Right cardiac atrium (tissue), 5 donors: ENCODE results near the gene TCAF1. TPM values are rescaled to one million over a fixed set of nuclear protein-coding genes. Genes with fewer than 3 reads are reported as not detected.

Experiments
- ATAC-seq, 2 donors: fragments of 200-7000 bp; cut with Tn5 transposase; one replicate each; pipeline versions ENCODE4 v1.8.0 to v1.9.1; 2020; ENCODE audit warnings: moderate library complexity in 2 of 2, mild to moderate bottlenecking in 1 of 2
- DNase-seq, 3 donors: peaks; one replicate each; pipeline ENCODE4 v3.0.0-alpha.2; 2020
- H3K27ac ChIP-seq: one replicate; pipeline ENCODE4 v1.5.1; 2013; ENCODE audit warnings: mild to moderate bottlenecking, low read length, control low read depth, moderate library complexity
- H3K27me3 ChIP-seq: one replicate; pipeline ENCODE4 v1.6.1; 2013; ENCODE audit not compliant: control insufficient read depth, insufficient read depth
- H3K4me1 ChIP-seq: one replicate; pipeline ENCODE4 v1.6.1; 2013; ENCODE audit warnings: low read length; ENCODE audit not compliant: control insufficient read depth, insufficient read depth
- H3K4me3 ChIP-seq: one replicate; pipeline ENCODE4 v1.5.1; 2013; ENCODE audit warnings: low read length, control low read depth
- H3K9me3 ChIP-seq: one replicate; pipeline ENCODE4 v1.6.1; 2013; ENCODE audit warnings: low read length; ENCODE audit not compliant: control insufficient read depth
- WGBS: extraction: QIAGEN DNeasy Blood & Tissue Kit; methylation state at CpG from one replicate; pipeline ENCODE4 v1.1.7; 2013; 5-methylcytosine and 5-hydroxymethylcytosine counted together
- intact Hi-C, 4 donors: fragments of 100-400 bp; cut with DNase I; formaldehyde crosslinking; loops; one replicate each; pipeline versions ENCODE4 v1.11.0 to v1.14.0; 2022 to 2023
- polyA plus RNA-seq: library from polyadenylated mRNA; stranded (reverse); fragments of 200-250 nt; gene quantifications from one replicate; pipeline ENCODE4 v1.2.3, GENCODE V29; 2013
- total RNA-seq, 4 donors: library from RNA; stranded (reverse); fragmentation: NEBNext Ultra II Directional; extraction: Animal tissue kit (Norgen Biotek cat#: 25700); gene quantifications; one replicate each; pipeline ENCODE4 v1.2.1, GENCODE V29; 2021
- donor health status: healthy with polysubstance abuse.
- donor health status: DM: no; HTN: yes; CAD: no.
- donor health status: DM: no; HTN: no; CAD: no.
- donor health status: DM: no; HTN: yes; CAD: no; lungs with severe emphysema.
- donor health status: DM: yes; HTN: yes; CAD: no.

The TCAF1 gene
- total and polyA plus RNA-seq, 5 donors = 12.7 to 33.7 (median 24.0) TPM

DNA sequence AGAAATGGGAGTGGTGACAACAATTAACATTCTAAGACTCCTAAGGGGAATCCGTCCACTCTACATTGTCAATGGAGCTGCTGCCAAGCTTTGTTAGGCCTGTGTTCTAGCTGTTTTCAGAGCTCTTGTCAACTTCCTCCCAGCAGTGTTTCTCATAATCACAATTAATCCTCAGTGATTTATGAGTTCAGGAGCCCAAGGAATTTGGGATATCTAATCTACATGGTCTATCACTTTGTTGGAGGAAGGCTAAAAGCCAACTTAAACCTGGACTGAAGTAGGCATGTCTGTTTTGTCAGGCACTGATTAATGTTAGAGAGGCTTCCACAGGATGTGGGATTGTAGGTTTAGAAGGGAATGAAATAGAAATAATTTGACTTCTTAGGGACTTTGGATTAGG lies 22.9 kb upstream of the TCAF1 start:
- H3K27me3 ChIP-seq = no peaks in the 10 kb centered on the region
- intact Hi-C loops = no loop called here
- H3K9me3 ChIP-seq = no peaks in the 10 kb centered on the region
- 57% methylated on average over 1 of the region's 1 CpG for WGBS
- DNase-seq (no peak), ATAC-seq (no peak)
- no peaks in the 10 kb centered on the region for H3K4me1 ChIP-seq
- no peak overlapping the region for H3K27ac ChIP-seq
- H3K4me3 ChIP-seq = no peak overlapping the region

DNA sequence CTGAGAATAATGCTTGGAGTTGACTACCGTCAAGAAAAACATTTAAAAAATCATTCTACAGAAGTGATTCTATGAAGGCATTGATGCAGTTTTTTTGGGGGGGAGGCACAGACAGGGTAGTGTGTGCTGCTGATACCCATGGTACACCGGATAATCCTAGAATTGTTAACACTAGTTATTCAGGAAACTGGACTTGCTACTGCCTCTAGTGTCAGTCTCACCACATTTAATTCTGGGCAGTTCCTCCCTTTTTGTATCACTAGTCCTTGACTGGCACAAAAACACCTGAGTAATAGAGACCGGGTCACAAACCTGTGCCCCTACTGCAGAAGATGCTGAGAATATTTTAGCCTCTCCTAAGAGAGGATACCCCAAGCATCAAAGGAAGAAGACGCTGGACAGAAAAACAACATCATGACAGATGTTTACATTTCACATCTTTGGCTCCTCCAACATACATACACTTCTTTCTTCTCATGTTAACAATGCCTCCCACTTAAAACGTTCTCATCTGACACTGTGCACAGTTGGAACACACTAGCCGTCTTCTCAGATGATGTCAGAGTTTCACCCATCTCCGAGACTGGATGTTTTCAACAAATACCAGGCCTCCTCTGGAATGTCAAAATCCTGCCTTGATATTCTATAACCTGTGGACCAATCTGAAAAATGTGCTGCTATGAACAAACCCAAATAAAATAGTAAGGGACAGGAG lies 13.1 kb upstream of the TCAF1 start:
- 69% methylated on average over 7 of the region's 7 CpGs for WGBS
- Histone ChIP-seq H3K4me3 (no peak overlapping the region), H3K4me1 (no peaks in the 10 kb centered on the region), H3K9me3 (no peaks in the 10 kb centered on the region), H3K27ac (no peak overlapping the region), H3K27me3 (no peaks in the 10 kb centered on the region)
- intact Hi-C loops = no loop called here
- DNase-seq (no peak), ATAC-seq (no peak)

DNA sequence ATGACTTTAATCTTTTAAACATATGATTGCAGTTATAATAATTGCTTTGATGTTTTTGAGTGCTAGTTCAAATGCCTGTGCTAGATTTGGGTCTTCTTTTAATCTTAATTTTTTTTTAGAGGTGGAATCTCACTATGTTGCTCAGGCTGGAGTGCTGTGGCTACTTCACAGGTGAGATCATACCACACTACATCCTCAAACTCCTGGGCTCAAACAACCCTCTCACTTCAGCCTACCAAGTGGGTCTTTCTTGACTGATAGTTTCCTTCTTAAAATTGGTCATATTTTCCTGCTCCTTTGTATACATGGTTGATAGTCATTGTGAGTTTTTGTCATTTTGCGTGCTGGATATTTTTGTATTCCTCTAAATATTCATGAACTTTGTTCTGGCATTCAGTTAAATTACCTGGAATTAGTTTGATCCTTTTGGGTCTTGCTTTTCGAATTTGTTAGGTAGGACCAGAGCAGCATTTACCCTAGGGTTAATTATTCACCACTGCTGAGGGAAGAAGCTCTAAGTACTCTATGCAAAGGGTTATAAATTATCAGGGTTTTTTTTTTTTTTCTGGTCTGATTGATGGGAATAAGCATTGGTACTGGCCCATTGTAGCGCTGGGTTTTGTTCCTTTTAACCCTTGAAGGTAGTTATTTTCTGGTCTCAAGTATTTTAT lies 12.1 kb upstream of the TCAF1 start:
- H3K27ac ChIP-seq = no peak overlapping the region
- 97% methylated on average over 3 of the region's 3 CpGs for WGBS
- intact Hi-C loops = no loop called here
- ATAC-seq = no peak
- no peak overlapping the region for H3K4me3 ChIP-seq
- H3K27me3 ChIP-seq = no peaks in the 10 kb centered on the region
- H3K4me1 ChIP-seq = no peaks in the 10 kb centered on the region
- no peaks in the 10 kb centered on the region for H3K9me3 ChIP-seq
- DNase-seq = no peak

DNA sequence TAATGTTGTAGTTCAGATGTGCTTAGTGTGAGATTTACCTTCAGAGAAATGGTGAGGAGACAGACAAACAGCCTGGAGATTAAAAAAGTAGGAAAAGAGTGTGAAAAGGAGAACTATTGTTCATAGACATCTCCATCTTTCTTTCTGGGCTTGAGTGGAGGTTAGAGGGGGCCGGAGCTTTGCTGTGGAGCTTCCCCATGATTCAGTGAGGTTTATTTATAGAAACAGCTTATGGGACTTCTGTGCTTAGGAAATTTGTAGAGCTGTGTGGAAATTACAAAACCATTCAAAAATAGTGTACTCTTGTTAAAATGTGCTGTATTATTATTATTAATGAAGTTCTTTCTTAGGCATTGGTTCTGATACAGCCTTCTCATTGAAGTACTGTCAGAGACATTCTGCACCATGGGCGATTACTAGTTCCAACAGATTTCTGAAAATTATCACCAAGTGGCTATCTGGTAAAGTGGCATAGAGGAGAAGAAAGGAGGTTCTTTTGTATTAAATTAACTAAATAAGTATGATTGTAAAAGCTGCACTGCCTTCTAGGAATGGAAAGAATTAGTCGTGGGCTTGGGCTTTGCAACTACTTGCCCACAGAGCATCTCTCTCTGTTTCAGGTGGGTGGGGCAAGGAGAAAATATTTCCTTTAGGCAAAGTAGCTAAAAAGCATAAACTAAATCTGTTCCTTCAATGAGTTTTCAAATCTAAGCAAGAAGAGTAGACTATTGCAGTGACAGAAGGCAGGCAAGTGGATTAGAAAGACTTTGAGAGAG lies 8.7 kb upstream of the TCAF1 start:
- intact Hi-C loops = no loop called here

DNA sequence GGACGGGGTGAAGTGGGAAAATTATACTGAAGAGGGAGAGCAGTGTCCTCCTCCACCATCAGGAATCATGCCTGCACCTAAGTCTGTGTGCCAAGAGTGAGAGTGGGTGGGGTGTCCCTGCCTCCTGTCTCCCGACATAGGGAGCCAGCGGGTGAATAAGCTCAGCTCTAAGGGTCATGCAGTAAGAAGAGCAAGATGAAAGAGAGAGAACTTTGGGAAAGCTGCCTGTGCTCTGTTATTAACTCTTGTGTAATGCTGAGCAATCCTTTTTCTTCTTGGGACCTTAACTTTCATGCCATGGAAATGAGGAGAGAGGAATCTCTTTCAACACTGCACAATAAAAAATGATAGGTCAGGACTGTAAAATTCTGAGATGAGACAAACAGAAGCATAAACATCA lies 7.9 kb upstream of the TCAF1 start:
- intact Hi-C loops = no loop called here
- 72% methylated on average over 3 of the region's 3 CpGs for WGBS
- no peak for ATAC-seq
- no peaks in the 10 kb centered on the region for H3K27me3 ChIP-seq
- no peak overlapping the region for H3K27ac ChIP-seq
- no peak overlapping the region for H3K4me3 ChIP-seq
- H3K9me3 ChIP-seq = no peaks in the 10 kb centered on the region
- H3K4me1 ChIP-seq = peaks cover 2% of the 10 kb centered on the region
- DNase-seq = peak in 1 of 3 donors; percentile 22

More for the DNA sequence above, 8.7 kb upstream of the TCAF1 start:
- 75% methylated on average over 3 of the region's 3 CpGs for whole genome bisulfite sequencing
- Histone ChIP-seq H3K27ac (no peak overlapping the region), H3K4me3 (no peak overlapping the region), H3K4me1 (no peaks in the 10 kb centered on the region), H3K27me3 (no peaks in the 10 kb centered on the region), H3K9me3 (no peaks in the 10 kb centered on the region)
- DNase-seq = no peak
- ATAC-seq = no peak

DNA sequence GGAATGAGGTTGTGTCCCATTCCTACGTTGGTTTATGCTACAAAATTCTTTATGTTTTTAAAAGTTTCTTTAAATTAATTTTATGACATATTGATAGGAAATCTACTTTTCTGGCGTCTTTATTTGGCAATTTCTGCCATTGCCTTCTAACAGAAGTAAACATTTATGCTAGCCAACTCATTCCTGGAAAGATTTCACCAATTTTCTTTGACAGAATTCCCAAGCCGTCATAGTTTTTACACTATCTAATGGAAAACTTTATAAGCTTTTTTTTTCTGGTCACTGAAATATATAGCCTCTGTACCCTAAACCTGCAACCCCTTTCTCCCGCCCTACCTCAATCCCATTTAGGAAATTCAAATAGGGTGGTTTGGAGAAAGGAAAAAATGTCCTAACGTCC lies 6.1 kb upstream of the TCAF1 start:
- Histone ChIP-seq H3K27me3 (no peaks in the 10 kb centered on the region), H3K27ac (no peak overlapping the region), H3K4me3 (no peak overlapping the region), H3K9me3 (no peaks in the 10 kb centered on the region), H3K4me1 (peaks cover 4% of the 10 kb centered on the region)
- intact Hi-C loops = no loop called here
- no peak for DNase-seq
- ATAC-seq = no peak
- WGBS = 61% methylated on average over 5 of the region's 5 CpGs

DNA sequence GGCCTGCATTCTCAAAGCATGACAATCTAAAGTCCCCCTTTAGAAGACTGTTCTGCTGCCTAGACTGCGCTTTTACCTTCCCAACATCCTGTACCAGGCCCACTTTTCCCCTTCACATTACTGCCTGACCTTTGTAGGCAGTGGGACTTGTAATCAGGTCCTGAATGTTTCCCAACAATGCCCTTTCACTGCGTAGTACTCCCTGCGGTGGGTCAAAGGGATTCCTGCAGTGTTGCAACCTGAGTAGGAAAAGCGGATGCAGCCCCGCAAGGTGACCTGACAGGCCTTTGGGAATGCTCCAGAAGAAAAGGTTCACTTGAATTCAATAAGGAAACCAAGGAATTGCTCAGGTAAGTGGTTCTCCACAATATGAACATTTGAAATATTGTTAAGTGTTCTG lies 4.9 kb upstream of the TCAF1 start:
- ATAC-seq (no peak), DNase-seq (peak in 1 of 3 donors; percentile 18)
- no peaks in the 10 kb centered on the region for H3K9me3 ChIP-seq
- intact Hi-C loops = no loop called here
- peaks cover 4% of the 10 kb centered on the region for H3K4me1 ChIP-seq
- H3K4me3 ChIP-seq = no peak overlapping the region
- H3K27me3 ChIP-seq = no peaks in the 10 kb centered on the region
- WGBS = 94% methylated on average over 5 of the region's 5 CpGs
- H3K27ac ChIP-seq = no peak overlapping the region

DNA sequence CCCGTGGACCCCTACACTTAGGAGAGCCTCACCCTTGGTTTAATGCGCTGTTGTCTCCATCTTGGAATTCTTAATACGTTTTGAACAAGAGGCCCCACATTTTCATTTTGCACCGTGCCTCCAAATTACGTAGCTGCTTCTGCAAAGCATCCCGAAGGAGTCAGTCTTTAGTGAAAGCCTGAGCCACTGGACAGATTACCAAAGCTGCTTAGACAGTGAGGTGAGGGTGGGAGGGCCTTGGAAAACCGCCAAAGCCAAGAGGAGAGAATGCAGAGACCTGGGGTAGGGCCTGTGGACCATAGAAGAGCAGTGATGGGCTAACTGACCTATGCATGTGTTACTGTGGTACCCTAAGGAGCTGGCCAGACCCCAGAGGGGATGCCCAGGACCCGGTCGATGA lies 4.2 kb upstream of the TCAF1 start:
- ATAC-seq (no peak), DNase-seq (no peak)
- peaks cover 4% of the 10 kb centered on the region for H3K4me1 ChIP-seq
- H3K4me3 ChIP-seq = no peak overlapping the region
- no peak overlapping the region for H3K27ac ChIP-seq
- H3K9me3 ChIP-seq = no peaks in the 10 kb centered on the region
- 72% methylated on average over 9 of the region's 9 CpGs for WGBS
- H3K27me3 ChIP-seq = no peaks in the 10 kb centered on the region
- intact Hi-C loops = no loop called here

DNA sequence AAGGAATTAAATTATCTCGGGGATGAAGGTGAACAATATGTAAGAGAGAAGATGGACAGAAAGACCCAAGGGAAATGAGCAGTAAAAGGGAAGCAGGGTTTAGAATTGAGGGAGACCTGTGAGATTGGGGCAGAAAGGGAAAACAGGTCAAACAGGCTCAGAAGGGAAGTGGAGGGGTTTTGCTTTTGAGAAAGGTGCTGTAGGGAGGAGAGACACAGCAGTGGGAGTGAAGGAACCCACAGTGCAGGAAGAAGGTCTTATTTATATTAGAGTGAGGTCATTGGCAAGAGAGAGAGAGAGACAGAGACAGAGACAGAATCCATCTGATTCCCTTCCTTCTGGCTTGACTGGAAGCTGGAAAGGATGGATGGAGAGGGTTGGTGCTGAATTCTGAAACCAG lies 3.5 kb upstream of the TCAF1 start:
- 35% methylated on average over 1 of the region's 1 CpG for WGBS
- intact Hi-C loops = no loop called here
- ATAC-seq (no peak), DNase-seq (no peak)
- Histone ChIP-seq H3K4me3 (no peak overlapping the region), H3K27ac (no peak overlapping the region), H3K27me3 (no peaks in the 10 kb centered on the region), H3K4me1 (peaks cover 4% of the 10 kb centered on the region), H3K9me3 (no peaks in the 10 kb centered on the region)

DNA sequence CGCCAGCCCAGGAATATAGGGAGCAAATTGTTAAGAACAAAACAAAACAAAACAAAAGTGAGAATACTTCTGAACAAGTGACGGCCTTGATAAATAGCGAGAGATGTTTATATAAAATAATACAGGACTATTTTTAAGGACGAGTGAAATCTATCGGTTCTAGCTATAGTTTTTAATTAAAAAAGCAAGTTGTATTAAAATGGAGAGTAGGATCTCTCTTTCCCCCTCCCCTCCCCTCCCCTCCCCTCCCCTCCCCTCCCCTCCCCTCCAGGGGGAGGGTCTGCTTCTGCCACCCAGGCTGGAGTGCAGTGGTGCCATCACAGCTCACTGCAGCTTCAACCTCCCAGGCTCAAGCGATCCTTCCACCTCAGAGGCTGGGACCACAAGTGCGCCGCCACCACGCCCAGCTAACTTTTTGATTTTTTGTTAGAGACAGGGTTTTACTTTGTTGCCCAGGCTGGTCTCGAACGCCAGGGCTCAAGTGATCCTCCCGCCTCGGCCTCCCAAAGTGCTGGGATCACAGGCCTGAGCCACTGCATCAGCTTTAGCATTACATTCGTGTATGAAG lies 440 bp upstream of the TCAF1 start:
- Histone ChIP-seq H3K4me3 (no peak overlapping the region), H3K9me3 (no peaks in the 10 kb centered on the region), H3K27me3 (no peaks in the 10 kb centered on the region), H3K27ac (peak overlapping the region; percentile 50), H3K4me1 (peaks cover 9% of the 10 kb centered on the region)
- peak in 2 of 3 donors; percentile 37 to 55 for DNase-seq
- 69% methylated on average over 14 of the region's 14 CpGs for WGBS
- no peak for ATAC-seq
- intact Hi-C loops = no loop called here

DNA sequence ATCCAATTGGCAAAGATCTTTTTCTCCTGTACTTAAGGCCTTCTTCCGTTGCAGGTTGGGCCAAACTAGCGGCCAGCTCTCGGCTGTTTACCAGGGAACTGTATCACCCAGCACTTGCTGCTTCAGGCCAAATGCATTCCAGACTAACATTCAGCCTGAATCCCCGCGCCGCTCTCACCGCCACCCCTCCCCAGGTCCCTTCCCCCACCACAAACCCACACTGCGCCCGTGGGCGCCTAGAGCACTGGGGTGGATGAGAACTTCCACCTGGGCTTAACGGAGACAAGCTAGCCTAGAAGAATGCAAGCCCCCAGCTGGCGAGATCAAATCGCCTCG lies 676 bp downstream of the TCAF1 start:
- under 1% methylated on average over 14 of the region's 14 CpGs for WGBS
- intact Hi-C loops = no loop called here
- Histone ChIP-seq H3K4me3 (peak overlapping the region; percentile 83), H3K27me3 (no peaks in the 10 kb centered on the region), H3K4me1 (peaks cover 9% of the 10 kb centered on the region), H3K9me3 (no peaks in the 10 kb centered on the region), H3K27ac (peak overlapping the region; percentile 99)
- peak; percentile 46 to 76 (median 70) for DNase-seq
- peak; percentile 39 to 59 for ATAC-seq
